GM12801 (cell line): ENCODE results near the gene ANP32A.

Experiments used
- TF ChIP-seq, protein P1 (sequence below): IDR thresholded peaks from one replicate; pipeline ENCODE4 v1.5.1; 2011; ENCODE audit warnings: control low read depth; ENCODE audit not compliant: insufficient read length; ENCODE audit errors: extremely low read depth

The ANP32A gene

DNA sequence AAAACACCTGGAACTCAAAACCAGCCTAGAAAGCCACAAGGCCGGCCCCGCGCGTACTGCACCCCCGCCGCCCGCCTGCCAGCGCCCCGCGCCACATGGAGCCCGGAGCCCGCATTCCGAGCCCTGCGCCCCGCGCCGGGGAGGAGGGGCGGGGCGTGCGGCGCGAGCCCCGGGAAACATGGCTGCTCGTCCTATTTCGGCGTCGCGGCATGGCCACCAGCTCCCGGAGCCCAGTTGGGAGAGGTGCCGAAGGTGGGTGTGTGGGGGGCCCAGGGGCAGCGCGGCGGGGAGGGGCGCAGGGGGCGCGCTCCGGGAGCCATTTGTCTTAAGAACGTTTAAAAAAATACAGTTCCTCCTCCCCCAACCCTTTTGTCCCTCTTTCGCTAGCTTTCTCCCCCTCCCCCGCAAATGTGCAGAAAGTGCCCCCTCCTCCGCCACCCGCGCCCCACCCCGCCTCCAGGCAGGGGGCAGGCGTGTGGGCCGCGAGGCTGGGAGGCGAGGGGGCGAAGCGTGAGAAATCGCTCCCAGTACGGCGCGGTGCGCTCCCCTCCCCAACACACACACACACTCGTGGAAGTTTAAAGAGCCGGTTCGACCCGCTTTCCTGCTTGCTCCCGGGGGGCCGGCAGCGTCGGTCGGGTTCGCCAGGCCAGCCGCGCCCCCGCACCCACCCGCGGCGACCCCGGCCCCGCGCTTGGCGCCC is 2.5 kb downstream of the ANP32A start:
- TF ChIP-seq, protein P1, sequence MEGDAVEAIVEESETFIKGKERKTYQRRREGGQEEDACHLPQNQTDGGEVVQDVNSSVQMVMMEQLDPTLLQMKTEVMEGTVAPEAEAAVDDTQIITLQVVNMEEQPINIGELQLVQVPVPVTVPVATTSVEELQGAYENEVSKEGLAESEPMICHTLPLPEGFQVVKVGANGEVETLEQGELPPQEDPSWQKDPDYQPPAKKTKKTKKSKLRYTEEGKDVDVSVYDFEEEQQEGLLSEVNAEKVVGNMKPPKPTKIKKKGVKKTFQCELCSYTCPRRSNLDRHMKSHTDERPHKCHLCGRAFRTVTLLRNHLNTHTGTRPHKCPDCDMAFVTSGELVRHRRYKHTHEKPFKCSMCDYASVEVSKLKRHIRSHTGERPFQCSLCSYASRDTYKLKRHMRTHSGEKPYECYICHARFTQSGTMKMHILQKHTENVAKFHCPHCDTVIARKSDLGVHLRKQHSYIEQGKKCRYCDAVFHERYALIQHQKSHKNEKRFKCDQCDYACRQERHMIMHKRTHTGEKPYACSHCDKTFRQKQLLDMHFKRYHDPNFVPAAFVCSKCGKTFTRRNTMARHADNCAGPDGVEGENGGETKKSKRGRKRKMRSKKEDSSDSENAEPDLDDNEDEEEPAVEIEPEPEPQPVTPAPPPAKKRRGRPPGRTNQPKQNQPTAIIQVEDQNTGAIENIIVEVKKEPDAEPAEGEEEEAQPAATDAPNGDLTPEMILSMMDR: no peak

DNA sequence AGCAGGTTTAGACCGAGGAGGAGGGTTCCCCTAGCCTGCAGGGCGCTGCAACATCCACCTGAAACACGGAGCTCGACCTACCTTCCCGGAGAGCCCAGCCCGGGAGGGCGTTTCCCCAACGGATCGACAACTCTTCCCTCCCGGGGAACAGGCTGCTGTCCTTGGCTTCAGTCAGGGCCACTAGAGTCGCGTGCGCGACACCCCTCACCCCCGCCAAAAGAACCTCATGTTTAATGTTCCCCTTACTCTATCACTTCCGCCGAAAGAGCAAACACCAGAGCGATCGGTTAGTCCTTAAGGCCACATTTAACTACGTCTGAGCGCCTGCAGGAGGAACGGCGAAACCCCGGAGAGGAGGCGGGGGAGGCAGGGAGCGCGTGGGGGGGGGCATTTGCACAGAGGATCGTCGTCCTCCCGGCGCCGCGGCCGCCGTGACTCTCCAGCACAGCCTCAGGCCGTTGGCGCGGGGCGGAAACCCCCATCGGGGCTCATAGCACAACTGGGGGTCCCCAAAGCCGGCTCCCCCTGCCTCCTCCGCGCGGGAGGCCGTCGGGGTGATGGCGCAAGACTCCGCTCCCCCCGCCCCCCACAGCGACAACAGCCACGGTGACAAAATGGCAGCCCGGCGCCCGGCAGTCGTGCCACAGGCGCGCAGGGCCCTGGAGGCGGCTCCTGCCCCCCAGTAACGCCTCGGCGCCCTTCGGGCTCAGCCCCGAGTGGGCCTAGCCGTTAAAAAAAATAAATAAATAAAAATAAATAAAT is 3.2 kb downstream of the ANP32A start:
- TF ChIP-seq, protein P1: no peak

DNA sequence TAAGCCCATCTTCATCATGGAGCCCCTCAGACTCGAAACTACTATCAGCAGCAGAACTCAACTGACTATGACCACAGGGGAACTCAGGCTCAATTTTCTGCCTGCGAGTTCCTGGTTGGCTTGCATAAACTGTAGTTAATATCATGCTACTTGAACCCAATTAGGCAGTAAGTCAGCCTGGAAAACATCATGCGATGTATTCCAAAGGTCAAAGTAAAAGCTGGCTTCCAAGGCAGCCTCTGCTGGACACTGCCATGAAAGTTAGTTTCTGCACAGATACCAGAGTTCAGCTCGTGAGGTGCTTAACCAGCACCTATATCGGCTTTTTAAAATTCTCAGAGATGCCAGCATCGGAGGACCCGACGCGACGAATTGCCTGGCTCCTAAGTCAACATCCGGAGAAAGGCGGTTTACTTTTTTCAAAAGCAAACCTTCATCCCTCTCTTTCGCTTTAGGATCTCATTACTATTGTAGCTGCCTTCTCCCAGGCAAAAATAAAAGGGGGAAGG is 3.8 kb downstream of the ANP32A start:
- TF ChIP-seq, protein P1: no peak

DNA sequence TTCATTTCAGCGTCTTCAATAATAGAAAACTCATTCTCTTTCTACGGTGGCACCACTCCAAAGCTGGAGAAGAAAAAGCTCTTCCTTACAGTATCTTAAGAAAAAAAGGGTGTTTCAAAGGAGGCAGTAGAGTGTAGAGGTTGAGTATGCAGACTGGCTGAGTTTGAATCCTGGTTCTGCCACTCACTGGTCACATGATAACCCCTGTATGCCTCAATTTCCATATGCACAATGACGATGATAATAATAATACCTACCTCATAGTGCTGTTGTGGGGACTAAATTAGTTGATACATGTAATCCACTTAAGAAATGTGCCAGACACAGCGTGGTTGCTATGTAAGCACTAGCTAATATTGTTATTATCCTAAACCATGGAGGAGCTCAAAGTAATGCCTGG is 4.5 kb downstream of the ANP32A start:
- TF ChIP-seq, protein P1: no peak

DNA sequence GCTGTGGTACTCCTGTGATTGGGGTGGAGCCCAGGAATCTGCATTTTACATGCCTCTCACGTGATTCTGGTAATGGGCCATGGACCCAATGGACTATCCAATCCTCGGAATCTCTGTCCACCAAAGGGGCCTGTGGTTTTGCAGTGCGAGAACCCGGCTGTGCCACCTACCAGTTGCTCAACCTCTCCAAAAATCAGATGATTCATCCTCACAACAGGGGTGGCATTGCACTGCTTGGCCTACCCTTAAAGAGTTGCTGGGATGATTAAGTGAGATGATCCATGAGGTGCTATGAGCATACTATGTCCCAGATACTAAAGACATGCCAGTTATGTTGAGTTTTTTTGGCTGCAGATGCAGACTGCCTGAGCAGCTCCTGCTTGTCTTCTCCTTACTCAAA is 5.1 kb downstream of the ANP32A start:
- TF ChIP-seq, protein P1: no peak

DNA sequence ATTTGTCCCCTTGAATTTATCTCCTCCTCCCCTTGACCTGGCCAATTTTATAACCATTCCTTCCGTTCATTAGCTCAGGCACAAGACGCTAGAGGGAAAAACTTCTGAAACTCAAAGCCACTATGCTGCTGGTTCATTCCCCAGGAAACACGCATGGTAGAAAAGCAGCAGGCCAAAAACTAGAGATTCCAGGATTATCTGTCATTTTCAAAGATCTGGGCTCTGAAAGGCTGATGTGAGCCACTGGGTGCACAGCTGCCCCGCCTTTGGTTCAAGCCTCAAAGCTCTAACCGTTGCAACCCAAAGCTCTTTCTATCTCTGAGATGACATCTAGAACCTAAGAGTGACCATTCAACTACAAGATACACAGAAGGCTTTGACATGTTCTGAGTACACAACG is 6.1 kb downstream of the ANP32A start:
- TF ChIP-seq, protein P1: no peak

DNA sequence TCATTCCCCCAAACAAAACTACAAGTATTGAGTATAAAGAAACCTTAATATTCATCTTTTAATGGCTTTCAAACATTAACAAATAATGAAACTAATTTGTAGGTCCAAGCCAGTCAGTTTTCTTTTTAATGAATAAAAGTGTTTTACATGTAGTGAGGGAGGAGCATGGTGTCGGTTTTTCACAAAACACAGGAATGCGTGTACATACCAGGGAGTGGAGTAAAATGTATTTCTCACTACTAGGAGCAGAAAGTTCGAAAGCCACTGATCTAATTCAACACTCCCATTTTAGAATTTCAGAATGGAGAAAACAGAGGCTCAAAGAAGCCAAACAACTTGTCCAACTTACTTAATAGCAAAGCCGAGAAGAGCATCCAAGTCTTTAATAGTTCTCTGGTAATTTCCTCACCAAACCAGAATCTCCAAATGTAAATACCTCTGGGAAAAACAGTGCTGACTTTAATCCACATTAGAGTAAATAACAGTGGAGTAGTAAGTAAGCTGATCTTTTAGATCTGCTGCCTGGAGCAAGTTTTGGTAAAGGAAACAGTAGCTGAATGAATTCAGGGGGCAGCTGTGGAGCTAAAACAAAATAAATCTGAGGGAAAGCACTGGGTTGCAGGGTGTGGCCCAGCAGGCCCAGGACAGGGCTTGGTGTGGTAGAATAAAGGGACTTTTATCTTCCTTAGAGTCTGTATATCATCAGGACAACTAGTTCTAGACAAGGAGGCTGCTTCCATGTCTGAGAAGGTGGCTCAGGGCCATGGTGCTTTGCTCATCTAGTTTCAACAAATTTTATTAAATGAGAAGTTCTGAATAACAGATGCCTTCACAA is 7.9 kb downstream of the ANP32A start:
- TF ChIP-seq, protein P1: no peak
